NCI-H1694 (cell line): ENCODE results near the gene SYNJ1.
"Not testable (repeated sequence)": the region's sequence is repeated elsewhere in the genome, so short reads cannot be mapped to it uniquely, and the experiment has no call there.

Experiments
- DNase-seq: peaks from one replicate; lab custom pipeline; 2025; lab: John Stamatoyannopoulos, UW

SYNJ1 gene, protein sequence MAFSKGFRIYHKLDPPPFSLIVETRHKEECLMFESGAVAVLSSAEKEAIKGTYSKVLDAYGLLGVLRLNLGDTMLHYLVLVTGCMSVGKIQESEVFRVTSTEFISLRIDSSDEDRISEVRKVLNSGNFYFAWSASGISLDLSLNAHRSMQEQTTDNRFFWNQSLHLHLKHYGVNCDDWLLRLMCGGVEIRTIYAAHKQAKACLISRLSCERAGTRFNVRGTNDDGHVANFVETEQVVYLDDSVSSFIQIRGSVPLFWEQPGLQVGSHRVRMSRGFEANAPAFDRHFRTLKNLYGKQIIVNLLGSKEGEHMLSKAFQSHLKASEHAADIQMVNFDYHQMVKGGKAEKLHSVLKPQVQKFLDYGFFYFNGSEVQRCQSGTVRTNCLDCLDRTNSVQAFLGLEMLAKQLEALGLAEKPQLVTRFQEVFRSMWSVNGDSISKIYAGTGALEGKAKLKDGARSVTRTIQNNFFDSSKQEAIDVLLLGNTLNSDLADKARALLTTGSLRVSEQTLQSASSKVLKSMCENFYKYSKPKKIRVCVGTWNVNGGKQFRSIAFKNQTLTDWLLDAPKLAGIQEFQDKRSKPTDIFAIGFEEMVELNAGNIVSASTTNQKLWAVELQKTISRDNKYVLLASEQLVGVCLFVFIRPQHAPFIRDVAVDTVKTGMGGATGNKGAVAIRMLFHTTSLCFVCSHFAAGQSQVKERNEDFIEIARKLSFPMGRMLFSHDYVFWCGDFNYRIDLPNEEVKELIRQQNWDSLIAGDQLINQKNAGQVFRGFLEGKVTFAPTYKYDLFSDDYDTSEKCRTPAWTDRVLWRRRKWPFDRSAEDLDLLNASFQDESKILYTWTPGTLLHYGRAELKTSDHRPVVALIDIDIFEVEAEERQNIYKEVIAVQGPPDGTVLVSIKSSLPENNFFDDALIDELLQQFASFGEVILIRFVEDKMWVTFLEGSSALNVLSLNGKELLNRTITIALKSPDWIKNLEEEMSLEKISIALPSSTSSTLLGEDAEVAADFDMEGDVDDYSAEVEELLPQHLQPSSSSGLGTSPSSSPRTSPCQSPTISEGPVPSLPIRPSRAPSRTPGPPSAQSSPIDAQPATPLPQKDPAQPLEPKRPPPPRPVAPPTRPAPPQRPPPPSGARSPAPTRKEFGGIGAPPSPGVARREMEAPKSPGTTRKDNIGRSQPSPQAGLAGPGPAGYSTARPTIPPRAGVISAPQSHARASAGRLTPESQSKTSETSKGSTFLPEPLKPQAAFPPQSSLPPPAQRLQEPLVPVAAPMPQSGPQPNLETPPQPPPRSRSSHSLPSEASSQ (N-terminal part only)

GRCh38 chr21:32727687-32728455 is at the start of gene SYNJ1:
TSS of gene SYNJ1 (minus strand) at chr21:32728013. CDS start at chr21:32726895, 1,118 bp downstream.
- DNase-seq, result peak; percentile 84

GRCh38 chr21:32777269-32777668 is 49.5 kb upstream of the SYNJ1 start:
- no peak for DNase-seq

DNA sequence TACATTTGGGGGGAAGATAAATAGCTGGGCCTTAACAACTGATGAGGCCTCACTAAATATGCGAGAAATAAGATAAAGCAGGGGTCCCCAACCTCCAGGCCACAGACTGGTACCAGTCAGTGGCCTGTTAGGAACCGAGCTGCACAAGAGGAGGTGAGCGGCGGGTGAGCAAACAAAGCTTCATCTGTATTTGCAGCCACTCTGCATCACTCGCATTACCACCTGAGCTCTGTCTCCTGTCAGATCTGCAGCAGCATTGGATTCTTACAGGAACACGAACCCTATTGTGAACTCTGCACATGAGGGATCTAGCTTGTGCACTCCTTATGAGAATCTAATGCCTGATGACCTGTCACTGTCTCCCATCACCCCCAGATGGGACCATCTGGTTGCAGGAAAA is 48.9 kb upstream of the SYNJ1 start:
- no peak for DNase-seq

DNA sequence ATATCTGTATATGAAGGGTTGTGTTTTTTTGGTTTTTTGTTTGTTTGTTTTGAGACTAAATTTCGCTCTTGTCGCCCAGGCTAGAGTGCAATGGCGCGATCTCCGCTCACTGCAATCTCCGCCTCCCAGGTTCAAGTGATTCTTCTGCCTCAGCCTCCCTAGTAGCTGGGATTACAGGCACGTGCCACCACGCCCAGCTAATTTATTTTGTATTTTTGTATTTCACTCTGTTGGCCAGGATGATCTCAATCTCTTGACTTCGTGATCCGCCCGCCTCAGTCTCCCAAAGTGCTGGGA is 45.2 kb upstream of the SYNJ1 start:
- DNase-seq, result not testable (repeated sequence)

GRCh38 chr21:32772281-32773047 is 44.7 kb upstream of the SYNJ1 start:
- no peak for DNase-seq

- DNase-seq, result no peak
These were observed 43.2 kb upstream of the SYNJ1 start for GRCh38 chr21:32770871-32771523.

DNA sequence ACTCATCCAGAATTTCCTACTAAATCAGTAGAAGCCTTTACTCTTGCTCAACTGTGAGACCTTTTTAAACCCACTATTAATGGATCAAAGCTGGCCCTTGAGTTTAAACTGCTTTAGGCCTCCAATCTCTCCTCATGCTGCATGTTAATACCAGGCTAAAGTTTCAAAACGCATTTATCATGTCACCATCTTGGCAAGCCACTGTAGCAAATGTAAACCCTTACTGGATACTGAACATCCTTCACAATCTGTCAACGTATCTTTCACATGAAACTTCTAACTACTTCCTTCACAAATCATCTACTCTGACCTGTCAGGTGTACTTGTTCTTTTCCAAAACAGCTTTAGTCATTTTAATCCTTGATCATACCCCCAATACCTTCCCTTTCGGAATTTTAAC is 40.7 kb upstream of the SYNJ1 start:
- DNase-seq, result no peak

DNA sequence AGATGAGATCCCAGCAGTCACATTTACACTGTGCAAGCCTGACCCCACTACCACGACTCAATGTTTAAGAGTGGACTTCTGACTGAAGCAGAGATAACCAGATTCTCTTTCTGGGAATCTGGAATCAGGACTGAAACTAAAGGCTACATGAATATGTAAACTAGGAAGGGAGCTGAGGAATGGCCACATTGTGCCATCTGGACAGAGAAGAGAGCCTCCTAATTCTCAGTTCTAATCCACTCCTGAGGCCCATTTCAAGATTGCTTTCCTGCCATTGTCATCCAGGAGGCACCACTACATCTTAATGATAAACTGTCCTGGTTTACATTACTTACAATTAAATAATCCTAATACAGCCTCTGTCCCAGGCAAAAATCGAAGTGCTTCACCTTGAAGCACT is 37.2 kb upstream of the SYNJ1 start:
- no peak for DNase-seq

DNA sequence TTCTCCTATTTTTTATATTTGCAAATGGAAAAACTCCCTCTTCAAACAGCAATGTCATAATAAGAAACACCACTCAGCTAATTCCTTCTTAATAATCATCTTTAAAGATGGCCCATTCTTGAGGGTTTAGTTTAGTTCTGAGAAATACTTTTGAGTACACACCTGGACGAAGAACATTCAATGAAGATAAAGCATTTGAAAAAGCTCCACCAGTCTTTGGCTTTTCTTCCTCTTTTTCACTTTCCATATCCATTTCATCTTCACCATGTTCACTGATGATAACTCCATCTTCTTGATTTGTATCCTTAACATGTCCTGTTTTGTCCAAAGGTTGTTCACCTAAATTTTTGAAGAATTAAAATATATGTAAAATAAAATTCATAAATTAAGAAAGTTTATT is 36.4 kb upstream of the SYNJ1 start:
- no peak for DNase-seq

DNA sequence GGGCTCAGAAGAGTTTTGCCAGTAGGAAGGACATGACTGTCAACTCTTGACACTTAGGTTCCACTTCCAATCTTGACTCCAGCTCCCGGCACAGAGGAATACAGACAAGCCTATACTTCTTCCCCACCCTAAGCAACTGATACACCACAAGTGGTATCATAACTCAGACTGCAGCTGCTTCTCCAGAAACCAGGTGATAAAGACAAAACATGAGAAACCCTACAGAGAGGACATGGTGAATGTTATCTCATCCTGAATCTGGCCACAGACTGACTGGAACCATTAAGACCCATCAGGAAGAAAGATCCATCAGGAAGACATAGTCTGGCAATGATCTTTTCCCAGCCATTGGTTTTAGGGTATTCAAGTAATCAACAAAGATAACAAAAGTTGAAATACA is 30.0 kb upstream of the SYNJ1 start:
- no peak for DNase-seq

DNA sequence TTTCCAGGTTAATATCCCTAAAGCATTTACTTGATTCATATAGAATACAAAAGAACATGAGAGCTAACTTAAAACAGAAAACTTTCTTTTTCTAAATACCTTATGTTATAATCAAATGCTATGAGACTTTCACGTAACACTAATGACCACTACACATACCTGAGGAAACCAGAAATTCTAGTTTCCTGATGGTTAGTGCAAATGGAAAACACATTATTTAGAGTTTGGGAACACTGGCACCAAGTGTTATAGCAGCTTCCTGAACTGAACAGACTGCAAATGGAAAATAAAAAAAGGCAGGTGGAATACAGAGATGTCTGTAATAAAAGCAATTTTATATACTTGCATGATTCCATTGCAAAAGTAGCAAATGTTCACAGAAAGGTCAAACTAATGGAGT is 28.3 kb upstream of the SYNJ1 start:
- DNase-seq, result no peak

GRCh38 chr21:32753818-32754585 is 26.2 kb upstream of the SYNJ1 start:
- DNase-seq, result peak; percentile 32

GRCh38 chr21:32750405-32750804 is 22.6 kb upstream of the SYNJ1 start:
- DNase-seq, result no peak

- no peak for DNase-seq
These were observed 21.8 kb upstream of the SYNJ1 start for GRCh38 chr21:32749662-32750061.

DNA sequence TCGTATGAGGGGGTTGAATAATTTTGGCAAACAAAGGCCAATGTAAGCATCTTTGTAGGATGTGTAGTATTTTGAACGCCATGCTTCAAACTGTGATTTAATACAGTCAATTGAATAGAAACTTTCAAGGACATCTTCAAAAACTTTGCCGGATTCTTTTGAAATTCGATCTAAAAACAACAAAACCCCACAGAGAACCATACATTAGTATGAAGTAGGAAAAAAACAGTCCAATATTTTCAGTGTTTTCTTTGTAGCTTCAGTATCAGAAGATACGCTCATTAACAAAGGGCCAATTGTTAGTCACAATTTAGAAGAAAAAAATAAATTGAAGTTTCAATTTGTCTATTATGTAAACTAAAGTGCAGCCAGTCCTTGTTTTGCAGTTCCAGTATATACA is 20.7 kb upstream of the SYNJ1 start:
- DNase-seq, result no peak

- no peak for DNase-seq
These were observed 19.6 kb upstream of the SYNJ1 start for GRCh38 chr21:32747396-32747795.

GRCh38 chr21:32746711-32747110 is 18.9 kb upstream of the SYNJ1 start:
- not testable (repeated sequence) for DNase-seq

DNA sequence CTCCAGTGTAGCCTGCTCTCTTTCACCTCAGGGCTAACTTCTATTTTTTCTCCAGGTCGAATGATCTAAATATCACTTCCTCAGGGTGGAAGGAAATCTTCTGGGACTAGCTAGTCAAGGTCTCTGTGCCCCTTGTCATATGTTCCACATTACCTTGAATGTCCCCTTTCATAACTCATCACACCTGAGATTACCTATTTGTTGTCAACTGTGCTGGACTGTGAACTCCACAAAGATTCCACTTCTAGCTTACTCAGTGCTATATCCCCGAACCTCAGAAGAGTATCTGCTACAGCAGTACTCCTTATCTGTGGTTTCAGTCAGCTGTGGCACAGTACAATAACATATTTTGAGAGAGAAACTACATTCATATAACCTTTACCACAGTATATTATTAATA is 14.6 kb upstream of the SYNJ1 start:
- no peak for DNase-seq

- no peak for DNase-seq
These were observed 13.5 kb upstream of the SYNJ1 start for GRCh38 chr21:32741336-32741735.

- no peak for DNase-seq
These were observed 12.1 kb upstream of the SYNJ1 start for GRCh38 chr21:32739946-32740345.
